Thymus (tissue), 11 donors: Measurements from ENCODE around the gene ANKFY1. TPM values are rescaled to one million over a fixed set of nuclear protein-coding genes. Genes with fewer than 3 reads are reported as not detected.

ENCODE experiments used
- DNase-seq, 9 donors: peaks; one replicate each; pipeline ENCODE4 v3.0.0-alpha.2; 2013; ENCODE audit warnings: low spot score in 9 of 9, low read depth in 6 of 9, missing footprints in 1 of 9
- H3K27ac ChIP-seq, 2 donors: one replicate each; pipeline ENCODE4 v1.5.1; 2013; ENCODE audit warnings: control low read depth in 1 of 2, low read depth in 1 of 2, low read length in 1 of 2, mild to moderate bottlenecking in 1 of 2, moderate library complexity in 1 of 2
- H3K27me3 ChIP-seq, 2 donors: one replicate each; pipeline ENCODE4 v1.5.1; 2013; ENCODE audit warnings: low read length in 1 of 2; ENCODE audit not compliant: control insufficient read depth in 2 of 2, insufficient read depth in 1 of 2
- H3K36me3 ChIP-seq, 2 donors: one replicate each; pipeline ENCODE4 v1.5.1; 2013; ENCODE audit warnings: low read length in 1 of 2, mild to moderate bottlenecking in 1 of 2, moderate library complexity in 1 of 2; ENCODE audit not compliant: control insufficient read depth in 2 of 2, insufficient read depth in 2 of 2
- H3K4me1 ChIP-seq, 2 donors: one replicate each; pipeline ENCODE4 v1.5.1; 2013; ENCODE audit warnings: low read length in 2 of 2; ENCODE audit not compliant: control insufficient read depth in 2 of 2, insufficient read depth in 2 of 2
- H3K4me3 ChIP-seq, 2 donors: one replicate each; pipeline ENCODE4 v1.5.1; 2013; ENCODE audit warnings: low read length in 2 of 2, control low read depth in 1 of 2, mild to moderate bottlenecking in 1 of 2
- H3K9me3 ChIP-seq, 2 donors: one replicate each; pipeline ENCODE4 v1.5.1; 2013; ENCODE audit warnings: low read length in 1 of 2, mild to moderate bottlenecking in 1 of 2; ENCODE audit not compliant: control insufficient read depth in 2 of 2, insufficient read depth in 1 of 2
- WGBS: extraction: QIAGEN DNeasy Blood & Tissue Kit; methylation state at CpG from one replicate; pipeline ENCODE4 v1.1.7; 2013; 5-methylcytosine and 5-hydroxymethylcytosine counted together
- polyA plus RNA-seq: library from polyadenylated mRNA; stranded (reverse); fragments of 200-250 nt; gene quantifications from one replicate; pipeline ENCODE4 v1.2.3, GENCODE V29; 2013
- total RNA-seq: library from RNA; stranded (reverse); fragments of 120-200 nt; gene quantifications from one replicate; pipeline ENCODE4 v1.2.4, GENCODE V29; 2013
- donor health status: healthy.

ANKFY1 gene
- total and polyA plus RNA-seq, 2 donors = 14.6 to 15.7 TPM

DNA sequence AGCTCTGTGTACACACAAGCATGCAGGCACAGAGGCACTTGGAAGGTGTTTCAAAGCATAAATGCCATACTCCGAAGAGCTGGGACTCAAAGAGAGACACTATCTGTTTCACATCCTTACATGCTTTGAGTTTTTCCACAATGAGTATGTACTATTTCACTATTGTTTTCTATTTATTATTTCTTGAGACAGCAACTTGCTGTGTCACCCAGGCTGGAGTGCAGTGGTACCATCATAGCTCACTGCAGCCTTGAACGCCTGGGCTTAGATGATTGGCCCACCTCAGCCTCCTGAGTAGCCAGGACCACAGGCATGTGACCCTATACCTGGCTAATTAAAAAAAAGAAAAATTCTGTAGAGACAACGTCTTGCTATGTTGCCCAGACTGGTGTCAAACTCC is 89.2 kb downstream of the ANKFY1 start:
- Histone ChIP-seq H3K36me3 (peaks cover 63 to 88% of the 10 kb centered on the region in 2 donors), H3K9me3 (no peaks in the 10 kb centered on the region), H3K4me3 (no peak overlapping the region), H3K27ac (peak overlapping the region; percentile 22 to 94), H3K4me1 (peaks cover 30 to 53% of the 10 kb centered on the region in 2 donors), H3K27me3 (no peaks in the 10 kb centered on the region)
- DNase-seq = no peak
- 97% methylated on average over 3 of the region's 3 CpGs for WGBS

GRCh38 chr17:4173781-4174180 is 90.0 kb downstream of the ANKFY1 start:
- 96% methylated on average over 7 of the region's 7 CpGs for whole genome bisulfite sequencing
- no peak for DNase-seq
- H3K27ac ChIP-seq = no peak overlapping the region

DNA sequence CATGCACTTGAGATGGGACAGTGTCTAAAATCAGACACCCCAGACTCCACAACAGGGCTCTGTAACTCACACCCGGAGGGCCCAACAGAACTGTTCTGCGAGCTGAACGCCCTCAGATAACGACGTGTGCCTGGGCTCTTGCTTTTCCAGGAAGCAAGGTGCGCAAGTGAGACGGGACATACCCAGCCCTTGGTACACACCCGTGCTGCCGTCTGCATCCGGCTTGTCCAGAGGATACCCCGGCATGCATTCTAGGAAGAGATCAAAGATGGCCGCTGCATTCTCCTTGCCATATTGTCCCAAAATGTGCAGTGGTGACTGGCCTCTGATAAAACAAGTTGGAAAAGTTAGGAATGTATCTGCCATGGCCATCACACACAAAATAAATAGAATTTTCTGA is 91.4 kb downstream of the ANKFY1 start:
- no peak for DNase-seq
- no peaks in the 10 kb centered on the region for H3K9me3 ChIP-seq
- peaks cover 26 to 39% of the 10 kb centered on the region in 2 donors for H3K4me1 ChIP-seq
- H3K27ac ChIP-seq = no peak overlapping the region
- no peaks in the 10 kb centered on the region for H3K27me3 ChIP-seq
- H3K4me3 ChIP-seq = no peak overlapping the region
- peaks cover 58 to 87% of the 10 kb centered on the region in 2 donors for H3K36me3 ChIP-seq
- 99% methylated on average over 12 of the region's 12 CpGs for WGBS

More at GRCh38 chr17:4173781-4174180, 90.0 kb downstream of the ANKFY1 start:
- no peaks in the 10 kb centered on the region for H3K27me3 ChIP-seq
- H3K4me3 ChIP-seq = no peak overlapping the region
- peaks cover 30 to 53% of the 10 kb centered on the region in 2 donors for H3K4me1 ChIP-seq
- H3K36me3 ChIP-seq = peaks cover 63 to 88% of the 10 kb centered on the region in 2 donors
- no peaks in the 10 kb centered on the region for H3K9me3 ChIP-seq

- no peak for DNase-seq
- 95% methylated on average over 27 of the region's 27 CpGs for WGBS
These were observed 93.0 kb downstream of the ANKFY1 start for GRCh38 chr17:4170639-4171280.

DNA sequence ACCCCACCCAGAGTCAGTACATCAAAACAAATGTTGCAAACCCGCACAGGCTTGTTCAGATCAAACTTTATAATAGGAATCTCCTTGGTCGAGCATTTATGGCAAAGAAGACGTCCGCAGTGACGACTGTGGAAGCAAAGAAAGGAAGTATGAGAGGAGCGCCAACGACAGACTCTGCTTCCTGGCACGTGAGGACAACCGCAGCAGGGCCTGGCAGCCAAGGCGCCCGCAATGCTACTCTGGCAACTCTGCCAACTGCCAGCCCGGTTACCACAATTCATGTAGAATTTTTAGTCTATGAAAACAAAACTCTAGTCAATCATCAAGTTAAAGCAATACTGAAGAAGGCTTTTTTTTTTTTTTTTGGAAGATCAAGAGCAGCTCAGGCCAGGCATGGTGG is 96.0 kb downstream of the ANKFY1 start:
- Histone ChIP-seq H3K27me3 (no peaks in the 10 kb centered on the region), H3K4me3 (no peak overlapping the region), H3K36me3 (peaks cover 70 to 89% of the 10 kb centered on the region in 2 donors), H3K27ac (no peak overlapping the region), H3K9me3 (no peaks in the 10 kb centered on the region), H3K4me1 (no peaks in the 10 kb centered on the region)
- 91% methylated on average over 12 of the region's 12 CpGs for WGBS
- DNase-seq = no peak

More at GRCh38 chr17:4170639-4171280, 93.0 kb downstream of the ANKFY1 start:
- Histone ChIP-seq H3K27me3 (no peaks in the 10 kb centered on the region), H3K36me3 (peaks cover 68 to 92% of the 10 kb centered on the region in 2 donors), H3K4me1 (peaks cover 12 to 23% of the 10 kb centered on the region in 2 donors), H3K27ac (no peak overlapping the region), H3K4me3 (no peak overlapping the region), H3K9me3 (no peaks in the 10 kb centered on the region)

- H3K4me3 ChIP-seq = no peak overlapping the region
- H3K36me3 ChIP-seq = peaks cover 59 to 75% of the 10 kb centered on the region in 2 donors
- peaks cover 0 to 5% of the 10 kb centered on the region in 2 donors for H3K4me1 ChIP-seq
- no peak for DNase-seq
- no peaks in the 10 kb centered on the region for H3K27me3 ChIP-seq
- WGBS = 98% methylated on average over 8 of the region's 8 CpGs
- no peaks in the 10 kb centered on the region for H3K9me3 ChIP-seq
- H3K27ac ChIP-seq = no peak overlapping the region
These were observed 97.4 kb downstream of the ANKFY1 start for GRCh38 chr17:4166419-4166818.

GRCh38 chr17:4165301-4166010 is 98.3 kb downstream of the ANKFY1 start:
- no peaks in the 10 kb centered on the region for H3K9me3 ChIP-seq
- peaks cover 0 to 5% of the 10 kb centered on the region in 2 donors for H3K4me1 ChIP-seq
- DNase-seq = no peak
- WGBS = 95% methylated on average over 10 of the region's 10 CpGs
- H3K27ac ChIP-seq = peak overlapping the region in 1 of 2 donors; percentile 0
- H3K27me3 ChIP-seq = no peaks in the 10 kb centered on the region
- H3K36me3 ChIP-seq = peaks cover 49 to 65% of the 10 kb centered on the region in 2 donors
- H3K4me3 ChIP-seq = no peak overlapping the region

- Histone ChIP-seq H3K4me1 (peaks cover 0 to 5% of the 10 kb centered on the region in 2 donors), H3K4me3 (no peak overlapping the region), H3K9me3 (no peaks in the 10 kb centered on the region), H3K27me3 (no peaks in the 10 kb centered on the region), H3K27ac (no peak overlapping the region), H3K36me3 (peaks cover 34 to 50% of the 10 kb centered on the region in 2 donors)
- no peak for DNase-seq
- 98% methylated on average over 6 of the region's 6 CpGs for WGBS
These were observed 99.8 kb downstream of the ANKFY1 start for GRCh38 chr17:4163951-4164350.

DNA sequence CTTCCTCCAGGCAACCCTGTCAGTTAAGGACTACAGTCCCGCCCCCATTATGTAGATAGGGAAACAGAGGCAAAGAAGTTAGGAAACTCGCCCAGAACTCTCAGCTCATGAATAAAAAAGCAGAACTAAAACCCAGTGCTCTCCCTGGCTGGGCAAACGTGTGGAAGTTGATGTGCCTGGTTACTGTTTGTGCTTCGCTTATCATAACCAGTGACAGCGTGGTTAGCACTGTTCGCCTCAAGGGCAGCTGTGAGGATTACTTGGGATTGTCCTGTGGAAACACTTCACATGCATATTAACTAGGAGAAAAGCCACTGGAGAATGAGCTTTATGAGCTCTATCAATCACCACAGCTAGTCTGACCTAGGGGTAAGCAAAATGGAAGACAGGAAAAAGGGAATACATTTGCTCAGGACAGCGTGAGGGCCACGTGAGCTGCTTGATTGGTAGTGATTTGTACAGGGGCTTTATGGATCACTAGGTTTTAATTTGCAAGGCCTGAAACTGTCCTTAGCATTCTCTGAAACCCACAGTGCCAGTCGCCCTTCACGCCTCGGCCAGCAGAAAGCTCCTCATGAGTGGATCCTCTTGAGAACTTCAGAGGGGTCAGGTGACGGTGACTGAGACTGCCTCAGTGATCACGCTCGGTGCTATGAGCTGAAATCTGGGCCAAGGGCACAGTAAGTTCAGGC is 100.9 kb downstream of the ANKFY1 start:
- Histone ChIP-seq H3K4me1 (peaks cover 0 to 5% of the 10 kb centered on the region in 2 donors), H3K9me3 (no peaks in the 10 kb centered on the region), H3K36me3 (peaks cover 30 to 41% of the 10 kb centered on the region in 2 donors), H3K27me3 (no peaks in the 10 kb centered on the region), H3K27ac (no peak overlapping the region), H3K4me3 (no peak overlapping the region)
- 94% methylated on average over 14 of the region's 14 CpGs for WGBS
- DNase-seq = no peak
